Measurements from ENCODE around the gene EXOSC7. TPM values are rescaled to one million over a fixed set of nuclear protein-coding genes. Genes with fewer than 3 reads are reported as not detected.

The EXOSC7 gene
- total and polyA plus RNA-seq, 2 donors (not counting 3 experiments of a cell fraction or from before 2014, with no cell fraction given), result 44.5 to 53.8 TPM

DNA sequence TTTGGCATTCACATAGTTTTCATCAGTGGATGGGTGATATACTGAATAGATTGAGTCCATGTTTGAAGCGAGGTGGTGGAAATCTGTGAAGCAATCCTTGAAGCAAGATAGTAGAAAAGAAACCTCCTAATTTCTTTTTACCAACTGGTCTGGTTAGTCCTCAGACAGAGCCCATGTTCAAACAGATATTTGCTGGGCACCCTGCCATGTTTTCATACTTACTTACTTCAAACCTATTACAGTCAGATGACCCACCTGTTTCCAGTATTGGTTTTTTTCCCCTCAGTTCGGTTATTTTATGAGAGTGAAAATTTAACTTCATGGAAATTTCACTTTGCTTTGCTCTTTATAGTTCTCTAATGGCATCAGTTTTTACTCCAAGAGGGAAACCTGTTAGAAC, 23.7 kb downstream of the EXOSC7 start:
- ChIA-PET CTCF (no interaction called here), POLR2A (no interaction called here)
- intact Hi-C loops (cut with micrococcal nuclease), result no loop called here
- TF ChIP-seq GATA2 (IDR thresholded peaks at IDR 0.05; ENCODE audit: insufficient read depth, insufficient read length, low read depth, low read length), result no peak
- no peak for TF ChIP-seq POLR2A (IDR thresholded peaks at IDR 0.05; ENCODE audit: low read depth, low read length)
- TF ChIP-seq MYC (IDR thresholded peaks at IDR 0.05; ENCODE audit: low read depth, low read length), result no peak
- no peak for TF ChIP-seq FOS (IDR thresholded peaks at IDR 0.05; ENCODE audit: borderline replicate concordance, insufficient read depth, low read length)
- TF ChIP-seq POLR2AphosphoS5 (IDR thresholded peaks at IDR 0.05; ENCODE audit: insufficient read depth, low read depth, low read length), result no peak
- Histone ChIP-seq H3K79me2 (ENCODE audit: control insufficient read depth, insufficient read depth, low read length) (no peaks in the 10 kb centered on the region), H3K36me3 (ENCODE audit: control insufficient read depth in 2 of 2, extremely low read depth in 1 of 2, insufficient read depth in 2 of 2, low read length in 2 of 2) (peaks cover 10 to 12% of the 10 kb centered on the region in 2 experiments), H3K4me3 (replicated peaks in 1 of 3; ENCODE audit: insufficient read depth in 1 of 3, low read depth in 1 of 3, low read length in 3 of 3) (no peak overlapping the region), H3K27ac (ENCODE audit: insufficient read depth, low read depth, low read length) (no peak overlapping the region), H4K20me1 (replicated peaks; ENCODE audit: control insufficient read depth, extremely low read depth, insufficient read depth, low read length) (no peaks in the 10 kb centered on the region), H2AFZ (ENCODE audit: low read depth, low read length) (no peak overlapping the region), H3K9ac (replicated peaks; ENCODE audit: extremely low read depth, insufficient read depth, low read length) (no peak overlapping the region), H3K4me2 (ENCODE audit: insufficient read depth, low read length) (no peak overlapping the region), H3K27me3 (ENCODE audit: control insufficient read depth in 2 of 2, insufficient read depth in 2 of 2, low read length in 2 of 2) (no peaks in the 10 kb centered on the region), H3K9me1 (replicated peaks; ENCODE audit: control insufficient read depth, extremely low read depth, insufficient read depth, low read length) (no peaks in the 10 kb centered on the region), H3K9me3 (replicated peaks; ENCODE audit: control insufficient read depth, insufficient read depth, low read length) (no peaks in the 10 kb centered on the region), H3K4me1 (ENCODE audit: control insufficient read depth, extremely low read depth, insufficient read depth, low read length) (peaks cover 20% of the 10 kb centered on the region)
- dilution Hi-C loops (cut with MboI; ENCODE audit: extremely low pct_ligation_motif_present, low sequenced_read_pairs), result no loop called here
- FAIRE-seq (no peak), DNase-seq (ENCODE audit: low read depth, low spot score) (no peak)
- no TSS peak for BruUV-seq (replicated peaks)

- no peak for TF ChIP-seq GATA2 (IDR thresholded peaks at IDR 0.05; ENCODE audit: insufficient read depth, insufficient read length, low read depth, low read length)
- TF ChIP-seq, protein P1, sequence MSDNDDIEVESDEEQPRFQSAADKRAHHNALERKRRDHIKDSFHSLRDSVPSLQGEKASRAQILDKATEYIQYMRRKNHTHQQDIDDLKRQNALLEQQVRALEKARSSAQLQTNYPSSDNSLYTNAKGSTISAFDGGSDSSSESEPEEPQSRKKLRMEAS (IDR thresholded peaks at IDR 0.05; ENCODE audit: insufficient read depth, insufficient read length), result no peak
- no peak for TF ChIP-seq MYC (IDR thresholded peaks at IDR 0.05; ENCODE audit: low read depth, low read length)
- no peak for TF ChIP-seq FOS (IDR thresholded peaks at IDR 0.05; ENCODE audit: borderline replicate concordance, insufficient read depth, low read length)
- TF ChIP-seq, protein P2, sequence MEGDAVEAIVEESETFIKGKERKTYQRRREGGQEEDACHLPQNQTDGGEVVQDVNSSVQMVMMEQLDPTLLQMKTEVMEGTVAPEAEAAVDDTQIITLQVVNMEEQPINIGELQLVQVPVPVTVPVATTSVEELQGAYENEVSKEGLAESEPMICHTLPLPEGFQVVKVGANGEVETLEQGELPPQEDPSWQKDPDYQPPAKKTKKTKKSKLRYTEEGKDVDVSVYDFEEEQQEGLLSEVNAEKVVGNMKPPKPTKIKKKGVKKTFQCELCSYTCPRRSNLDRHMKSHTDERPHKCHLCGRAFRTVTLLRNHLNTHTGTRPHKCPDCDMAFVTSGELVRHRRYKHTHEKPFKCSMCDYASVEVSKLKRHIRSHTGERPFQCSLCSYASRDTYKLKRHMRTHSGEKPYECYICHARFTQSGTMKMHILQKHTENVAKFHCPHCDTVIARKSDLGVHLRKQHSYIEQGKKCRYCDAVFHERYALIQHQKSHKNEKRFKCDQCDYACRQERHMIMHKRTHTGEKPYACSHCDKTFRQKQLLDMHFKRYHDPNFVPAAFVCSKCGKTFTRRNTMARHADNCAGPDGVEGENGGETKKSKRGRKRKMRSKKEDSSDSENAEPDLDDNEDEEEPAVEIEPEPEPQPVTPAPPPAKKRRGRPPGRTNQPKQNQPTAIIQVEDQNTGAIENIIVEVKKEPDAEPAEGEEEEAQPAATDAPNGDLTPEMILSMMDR (IDR thresholded peaks at IDR 0.05; ENCODE audit: extremely low read depth in 1 of 2, insufficient read depth in 1 of 2, low read depth in 1 of 2, low read length in 2 of 2), result no peak
- TF ChIP-seq EZH2 (IDR thresholded peaks at IDR 0.05; ENCODE audit: borderline replicate concordance, low read depth, low read length, severe bottlenecking), result no peak
- no peak for TF ChIP-seq POLR2AphosphoS5 (IDR thresholded peaks at IDR 0.05; ENCODE audit: insufficient read depth, low read depth, low read length)
- TF ChIP-seq POLR2A (IDR thresholded peaks at IDR 0.05; ENCODE audit: low read depth, low read length), result no peak
- TF ChIP-seq JUN (IDR thresholded peaks at IDR 0.05; ENCODE audit: borderline replicate concordance, insufficient read depth, insufficient read length, low read depth), result no peak
- Histone ChIP-seq H4K20me1 (replicated peaks; ENCODE audit: control insufficient read depth, extremely low read depth, insufficient read depth, low read length) (no peaks in the 10 kb centered on the region), H3K4me3 (replicated peaks in 1 of 3; ENCODE audit: insufficient read depth in 1 of 3, low read depth in 1 of 3, low read length in 3 of 3) (no peak overlapping the region), H3K27ac (ENCODE audit: insufficient read depth, low read depth, low read length) (no peak overlapping the region), H3K9ac (replicated peaks; ENCODE audit: extremely low read depth, insufficient read depth, low read length) (no peak overlapping the region), H2AFZ (ENCODE audit: low read depth, low read length) (no peak overlapping the region), H3K36me3 (ENCODE audit: control insufficient read depth in 2 of 2, extremely low read depth in 1 of 2, insufficient read depth in 2 of 2, low read length in 2 of 2) (peaks cover 10 to 12% of the 10 kb centered on the region in 2 experiments), H3K9me1 (replicated peaks; ENCODE audit: control insufficient read depth, extremely low read depth, insufficient read depth, low read length) (no peaks in the 10 kb centered on the region), H3K27me3 (ENCODE audit: control insufficient read depth in 2 of 2, insufficient read depth in 2 of 2, low read length in 2 of 2) (no peaks in the 10 kb centered on the region), H3K4me1 (ENCODE audit: control insufficient read depth, extremely low read depth, insufficient read depth, low read length) (peaks cover 13% of the 10 kb centered on the region), H3K9me3 (replicated peaks; ENCODE audit: control insufficient read depth, insufficient read depth, low read length) (no peaks in the 10 kb centered on the region), H3K4me2 (ENCODE audit: insufficient read depth, low read length) (no peak overlapping the region), H3K79me2 (ENCODE audit: control insufficient read depth, insufficient read depth, low read length) (no peaks in the 10 kb centered on the region)
- dilution Hi-C loops (cut with MboI; ENCODE audit: extremely low pct_ligation_motif_present, low sequenced_read_pairs), result no loop called here
- FAIRE-seq (no peak), DNase-seq (ENCODE audit: low read depth, low spot score) (no peak)
- intact Hi-C loops (cut with micrococcal nuclease), result no loop called here
- BruUV-seq (replicated peaks), result no TSS peak
- ChIA-PET CTCF (interaction anchor here (1.0 to 3.5 kb wide), 6 partner anchors 8 to 467 kb away, joined by 3 to 16 read pairs (median 5); partner anchors contain the start of genes EXOSC7, TMEM158 and ZDHHC3), POLR2A (no interaction called here)
Observed at GRCh38 chr3:45000823-45001222, 24.8 kb downstream of the EXOSC7 start.

Data from endothelial cell of umbilical vein (primary cell).